K562 (cell line): ENCODE measurements around the gene CGN. TPM values are rescaled to one million over a fixed set of nuclear protein-coding genes. Genes with fewer than 3 reads are reported as not detected.

Experiments used
- BHLHE40 ChIP-seq: IDR thresholded peaks from 2 replicates; pipeline ENCODE4 v1.6.1; 2011; ENCODE audit warnings: low read length, improper control_type of control experiment
- CBFA2T3 ChIP-seq: fragments of 450-650 bp; IDR thresholded peaks from 2 replicates; pipeline ENCODE4 v1.6.1; 2017
- CEBPG ChIP-seq, 3 experiments: fragments of 200-800 bp in 1 of 3; sonication (Bioruptor generic) in 1 of 3; sonication (generic) in 1 of 3; formaldehyde crosslinking in 1 of 3; IDR thresholded peaks in 2 of 3; conservative IDR thresholded peaks in 1 of 3; 2 replicates each; pipeline versions ENCODE4 v1.6.1 to v1.8.0; 2016 to 2022; ENCODE audit warnings: missing compliant biosample characterization in 2 of 3, missing genetic modification characterization in 2 of 3, mild to moderate bottlenecking in 1 of 3, missing genetic modification reagents in 1 of 3
- EP300 ChIP-seq: IDR thresholded peaks from 2 replicates; pipeline ENCODE4 v1.6.1; 2012; ENCODE audit warnings: low read length, improper control_type of control experiment
- FOXJ2 ChIP-seq: fragments of 200-800 bp; sonication (Bioruptor generic); IDR thresholded peaks from 2 replicates; pipeline ENCODE4 v1.6.1; 2016; ENCODE audit warnings: missing genetic modification characterization, missing compliant biosample characterization
- KLF16 ChIP-seq: IDR thresholded peaks from 2 replicates; pipeline ENCODE4 v1.6.1; 2016; ENCODE audit warnings: antibody characterized with exemption
- MAFK ChIP-seq: IDR thresholded peaks from 2 replicates; pipeline ENCODE4 v1.6.1; 2011; ENCODE audit warnings: low read length, improper control_type of control experiment
- MECOM ChIP-seq: fragments of 250-450 bp; sonication (Bioruptor Pico); IDR thresholded peaks from 2 replicates; pipeline ENCODE4 v1.8.0; 2022; ENCODE audit warnings: inconsistent platforms
- NR2C2 ChIP-seq, 2 experiments: fragments of 200-800 bp in 1 of 2; sonication (Bioruptor generic) in 1 of 2; sonication (generic) in 1 of 2; formaldehyde crosslinking in 1 of 2; IDR thresholded peaks; 2 replicates each; pipeline versions ENCODE4 v1.6.1 to v1.8.0; 2016 to 2022; ENCODE audit warnings: mild to moderate bottlenecking in 1 of 2, missing compliant biosample characterization in 1 of 2, missing genetic modification characterization in 1 of 2, missing genetic modification reagents in 1 of 2
- PCBP1 ChIP-seq: fragments of 200-400 bp; formaldehyde crosslinking; IDR thresholded peaks from 2 replicates; pipeline ENCODE4 v1.6.1; 2018; ENCODE audit warnings: mild to moderate bottlenecking, low read depth, low read length; ENCODE audit not compliant: poor library complexity, severe bottlenecking
- RCOR1 ChIP-seq, 2 experiments: IDR thresholded peaks; 2 replicates each; pipeline ENCODE4 v1.6.1; 2012; ENCODE audit warnings: low read depth in 2 of 2, low read length in 2 of 2, borderline replicate concordance in 1 of 2, improper control_type of control experiment in 1 of 2
- SOX6 ChIP-seq: fragments of 450-650 bp; IDR thresholded peaks from 2 replicates; pipeline ENCODE4 v1.6.1; 2014; ENCODE audit warnings: mild to moderate bottlenecking
- TEAD2 ChIP-seq: fragments of 450-650 bp; IDR thresholded peaks from 2 replicates; pipeline ENCODE4 v1.6.1; 2016; ENCODE audit warnings: missing genetic modification characterization, control low read depth, missing compliant biosample characterization
- polyA plus RNA-seq, 8 experiments: library from polyadenylated mRNA; depleted of rRNA in 4 of 8; stranded (reverse) in 5 of 8; unstranded in 3 of 8; fragments of >200 nt; fragmentation: Nextera tagmentation in 2 of 8; fragmentation: Illumina TruSeq in 1 of 8; extraction: Ambion mirVana in 2 of 8; extraction: Trizol in 1 of 8; gene quantifications; 2 replicates each; pipeline versions ENCODE4 v1.2.1 to v1.2.3, GENCODE V29; 2011 to 2014; ENCODE audit warnings: inconsistent platforms in 1 of 8, missing spikeins in 1 of 8
- total RNA-seq, 7 experiments: library from RNA; depleted of rRNA in 6 of 7; stranded (reverse); fragments of >200 nt in 6 of 7; fragmentation: Illumina TruSeq in 2 of 7; extraction: Trizol in 2 of 7; gene quantifications; 2 replicates each; pipeline versions ENCODE4 v1.2.1 to v1.2.3, GENCODE V29; 2011 to 2021; ENCODE audit warnings: low replicate concordance in 1 of 7
- TF ChIP-seq, protein P1 (sequence below): fragments of 450-650 bp; IDR thresholded peaks from 2 replicates; pipeline ENCODE4 v1.6.1; 2016
- TF ChIP-seq, protein P2 (sequence below): sonication (generic); formaldehyde crosslinking; IDR thresholded peaks from 2 replicates; pipeline ENCODE4 v1.8.0; 2022; ENCODE audit warnings: missing genetic modification reagents, mild to moderate bottlenecking, moderate library complexity, borderline replicate concordance

Gene CGN
- total and polyA plus RNA-seq, 9 of the 15 experiments (the other 6 are each of a cell fraction or from before 2014, with no cell fraction given) = 0.03 to 1.4 (median 0.14) TPM; not detected in 2

DNA sequence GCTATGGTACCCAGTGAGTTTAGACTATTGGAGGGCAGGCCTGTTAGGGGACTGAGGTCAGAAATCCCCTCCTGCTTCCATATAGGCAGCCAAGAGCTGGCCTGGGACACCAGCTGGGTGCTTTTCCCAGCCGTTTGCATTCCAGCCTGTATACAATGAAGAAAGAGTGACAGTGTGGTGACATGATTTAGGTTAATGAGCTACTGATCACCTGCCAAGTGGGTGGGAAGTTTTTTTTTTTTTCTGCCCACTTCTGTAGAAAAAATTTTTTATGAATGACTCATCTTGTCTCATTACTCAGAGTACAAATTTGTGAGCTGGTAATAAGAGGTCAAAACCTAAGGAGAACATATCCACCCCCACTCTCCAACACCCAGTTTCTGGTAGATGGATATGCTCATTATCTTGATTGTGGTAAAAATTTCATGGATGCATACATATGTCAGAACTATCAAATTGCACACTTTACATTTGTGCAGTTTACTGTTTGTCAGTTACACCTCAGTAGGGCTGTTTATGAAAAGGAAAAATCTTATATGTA lies 16.4 kb upstream of the CGN start (continued):
- peak; percentile 9; the same call in 1 of the 2 replicates for TF ChIP-seq MAFK
- peak; percentile 37 for TF ChIP-seq CBFA2T3
- peak; percentile 73 for TF ChIP-seq EP300
- TF ChIP-seq KLF16 = 0 out of 2 replicates have a peak, but pooled peaks have one; percentile 8
- peak; percentile 90 for TF ChIP-seq BHLHE40
- TF ChIP-seq RCOR1 (IDR thresholded peaks at IDR 0.05; ENCODE audit: borderline replicate concordance in 1 of 2, low read depth in 2 of 2, low read length in 2 of 2) = peak in 1 of 2 experiments; percentile 41; a peak in 1 of 4 replicates
- TF ChIP-seq MECOM (CRISPR knock-in tag) = peak; percentile 15; the same call in 1 of the 2 replicates
- peak; percentile 67 for TF ChIP-seq FOXJ2
- TF ChIP-seq, protein P1, sequence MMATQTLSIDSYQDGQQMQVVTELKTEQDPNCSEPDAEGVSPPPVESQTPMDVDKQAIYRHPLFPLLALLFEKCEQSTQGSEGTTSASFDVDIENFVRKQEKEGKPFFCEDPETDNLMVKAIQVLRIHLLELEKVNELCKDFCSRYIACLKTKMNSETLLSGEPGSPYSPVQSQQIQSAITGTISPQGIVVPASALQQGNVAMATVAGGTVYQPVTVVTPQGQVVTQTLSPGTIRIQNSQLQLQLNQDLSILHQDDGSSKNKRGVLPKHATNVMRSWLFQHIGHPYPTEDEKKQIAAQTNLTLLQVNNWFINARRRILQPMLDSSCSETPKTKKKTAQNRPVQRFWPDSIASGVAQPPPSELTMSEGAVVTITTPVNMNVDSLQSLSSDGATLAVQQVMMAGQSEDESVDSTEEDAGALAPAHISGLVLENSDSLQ = peak; percentile 89
- TF ChIP-seq NR2C2 (CRISPR knock-in tag; IDR thresholded peaks at IDR 0.05) = no peak
- TF ChIP-seq NR2C2 (tag; IDR thresholded peaks at IDR 0.05) = peak; percentile 55; the same call in 1 of the 2 replicates
- TF ChIP-seq, protein P2, sequence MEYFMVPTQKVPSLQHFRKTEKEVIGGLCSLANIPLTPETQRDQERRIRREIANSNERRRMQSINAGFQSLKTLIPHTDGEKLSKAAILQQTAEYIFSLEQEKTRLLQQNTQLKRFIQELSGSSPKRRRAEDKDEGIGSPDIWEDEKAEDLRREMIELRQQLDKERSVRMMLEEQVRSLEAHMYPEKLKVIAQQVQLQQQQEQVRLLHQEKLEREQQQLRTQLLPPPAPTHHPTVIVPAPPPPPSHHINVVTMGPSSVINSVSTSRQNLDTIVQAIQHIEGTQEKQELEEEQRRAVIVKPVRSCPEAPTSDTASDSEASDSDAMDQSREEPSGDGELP (CRISPR knock-in tag) = peak; percentile 36; the same call in 1 of the 2 replicates
- no peak for TF ChIP-seq PCBP1
- TF ChIP-seq TEAD2 (tag) = peak; percentile 74
- no peak for TF ChIP-seq CEBPG (CRISPR knock-in tag; IDR thresholded peaks at IDR 0.05)
- peak in 1 of 2 experiments; percentile 35; a peak in 1 of 4 replicates for TF ChIP-seq CEBPG (tag; conservative IDR thresholded peaks at IDR 0.05 in 1 of 2, IDR thresholded peaks at IDR 0.05 in 1 of 2)
- TF ChIP-seq SOX6 = peak; percentile 67
